Thyroid gland (tissue), 4 donors: ENCODE data around the gene PIP5K1C. TPM values are rescaled to one million over a fixed set of nuclear protein-coding genes. Genes with fewer than 3 reads are reported as not detected.

ENCODE experiments used
- DNase-seq, 2 donors: peaks; one replicate each; pipeline ENCODE4 v3.0.0-alpha.2; 2019
- H3K27ac ChIP-seq, 3 donors: fragments of 200-600 bp; sonication (generic); 1 replicate in 2 of 3; 2 replicates in 1 of 3; pipeline ENCODE4 v1.5.1; 2016 to 2019; ENCODE audit warnings: mild to moderate bottlenecking in 1 of 3, moderate library complexity in 1 of 3
- H3K27me3 ChIP-seq: fragments of 200-600 bp; sonication (generic); one replicate; pipeline ENCODE4 v1.5.1; 2019
- H3K36me3 ChIP-seq, 2 donors: fragments of 200-600 bp; sonication (generic); one replicate each; pipeline ENCODE4 v1.5.1; 2016 to 2019
- H3K4me1 ChIP-seq, 2 donors: fragments of 200-600 bp; sonication (generic); one replicate each; pipeline ENCODE4 v1.5.1; 2017 to 2019
- H3K4me3 ChIP-seq, 3 donors: fragments of 200-600 bp; sonication (generic); replicated peaks in 1 of 3; 1 replicate in 2 of 3; 2 replicates in 1 of 3; pipeline ENCODE4 v1.5.1; 2016; ENCODE audit warnings: mild to moderate bottlenecking in 1 of 3
- H3K9me3 ChIP-seq: fragments of 200-600 bp; sonication (generic); one replicate; pipeline ENCODE4 v1.5.1; 2017
- CTCF ChIP-seq, 6 experiments: fragments of 200-600 bp in 3 of 6; fragments of 450-650 bp in 3 of 6; sonication (generic) in 3 of 6; IDR thresholded peaks; one replicate each; pipeline ENCODE4 v1.5.1; 2016 to 2019; ENCODE audit warnings: antibody characterized with exemption in 6 of 6, mild to moderate bottlenecking in 2 of 6, inconsistent platforms in 1 of 6, moderate library complexity in 1 of 6
- POLR2A ChIP-seq, 2 donors: fragments of 450-650 bp; IDR thresholded peaks; one replicate each; pipeline ENCODE4 v1.6.1; 2017; ENCODE audit warnings: antibody characterized with exemption in 2 of 2, mild to moderate bottlenecking in 2 of 2, moderate library complexity in 1 of 2
- WGBS, 2 donors: methylation state at CpG; one replicate each; pipeline ENCODE4 v1.1.5; 2017; 5-methylcytosine and 5-hydroxymethylcytosine counted together
- intact Hi-C: fragments of 100-400 bp; cut with DNase I; formaldehyde crosslinking; loops from one replicate; pipeline ENCODE4 v1.15.1; 2023
- total RNA-seq, 4 donors: library from RNA; depleted of rRNA; stranded (reverse); fragments of >200 nt; gene quantifications; one replicate each; pipeline ENCODE4 v1.2.3, GENCODE V29; 2016

PIP5K1C gene
- total RNA-seq, 4 donors from 2014 or later = 23.2 to 42.4 (median 35.0) TPM

GRCh38 chr19:3617463-3617862, 82.8 kb downstream of the PIP5K1C start:
- Histone ChIP-seq H3K4me3 (no peak overlapping the region), H3K9me3 (no peaks in the 10 kb centered on the region), H3K27me3 (no peaks in the 10 kb centered on the region), H3K4me1 (no peaks in the 10 kb centered on the region), H3K36me3 (peaks cover 6 to 15% of the 10 kb centered on the region in 2 donors), H3K27ac (peak overlapping the region in 1 of 3 donors; percentile 36)
- no peak for DNase-seq
- 71 to 75% methylated on average over 15 to 16 of the region's 19 CpGs for WGBS, 2 donors
- intact Hi-C loops = no loop called here
- no peak for TF ChIP-seq CTCF (IDR thresholded peaks at IDR 0.05)
- TF ChIP-seq POLR2A (IDR thresholded peaks at IDR 0.05) = no peak

- Histone ChIP-seq H3K36me3 (peaks cover 18 to 20% of the 10 kb centered on the region in 2 donors), H3K4me1 (no peaks in the 10 kb centered on the region), H3K9me3 (no peaks in the 10 kb centered on the region), H3K27ac (no peak overlapping the region), H3K4me3 (no peak overlapping the region), H3K27me3 (no peaks in the 10 kb centered on the region)
- WGBS, 2 donors = 93% methylated on average over 21 to 22 of the region's 26 CpGs
- no peak for DNase-seq
- no peak for TF ChIP-seq POLR2A (IDR thresholded peaks at IDR 0.05)
- intact Hi-C loops = no loop called here
Measured at GRCh38 chr19:3615524-3616135, 84.6 kb downstream of the PIP5K1C start.

DNA sequence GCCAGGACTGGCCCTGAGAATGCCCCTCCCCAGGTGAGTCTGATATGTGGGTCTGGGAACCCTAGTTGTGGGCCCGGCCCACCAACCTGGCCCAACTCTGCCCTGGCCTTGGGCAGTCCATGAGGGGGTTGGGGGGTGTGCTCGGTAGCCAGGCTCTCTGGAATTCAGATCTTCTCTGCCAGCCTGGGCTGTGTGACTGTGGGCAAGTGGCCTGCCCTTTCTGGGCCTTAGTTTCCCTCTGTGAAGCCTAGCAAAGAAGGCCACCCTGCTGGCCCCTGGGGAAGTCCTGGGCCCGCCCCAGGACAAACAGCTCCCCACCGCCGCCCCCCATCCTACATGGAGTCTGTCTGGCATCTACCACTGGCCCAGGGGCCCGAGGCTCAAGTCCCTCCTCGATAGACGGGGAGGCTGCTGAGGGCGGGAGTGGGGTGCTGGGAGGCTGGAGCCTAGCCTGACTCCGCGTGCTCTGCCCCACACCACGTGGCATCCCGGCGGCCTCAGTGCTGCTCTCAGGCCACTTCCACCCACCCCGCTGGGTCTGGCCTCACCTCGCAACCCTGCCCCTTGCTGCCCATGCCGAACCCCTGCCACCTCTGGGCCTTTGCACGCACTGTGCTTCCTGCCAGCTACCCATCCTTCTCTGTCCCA, 85.3 kb downstream of the PIP5K1C start:
- peaks cover 18 to 20% of the 10 kb centered on the region in 2 donors for H3K36me3 ChIP-seq
- no peak overlapping the region for H3K4me3 ChIP-seq
- H3K27ac ChIP-seq = no peak overlapping the region
- no peaks in the 10 kb centered on the region for H3K9me3 ChIP-seq
- H3K27me3 ChIP-seq = no peaks in the 10 kb centered on the region
- TF ChIP-seq POLR2A (IDR thresholded peaks at IDR 0.05) (no peak), CTCF (IDR thresholded peaks at IDR 0.05) (no peak)
- no peak for DNase-seq
- intact Hi-C loops = no loop called here
- no peaks in the 10 kb centered on the region for H3K4me1 ChIP-seq
- 92 to 94% methylated on average over 7 to 11 of the region's 18 CpGs for WGBS, 2 donors

GRCh38 chr19:3613818-3614661, 86.2 kb downstream of the PIP5K1C start:
- Histone ChIP-seq H3K9me3 (no peaks in the 10 kb centered on the region), H3K4me1 (peaks cover 0 to 3% of the 10 kb centered on the region in 2 donors), H3K27me3 (no peaks in the 10 kb centered on the region), H3K27ac (no peak overlapping the region), H3K36me3 (peaks cover 18 to 20% of the 10 kb centered on the region in 2 donors), H3K4me3 (no peak overlapping the region)
- intact Hi-C loops = no loop called here
- 93 to 94% methylated on average over 22 to 30 of the region's 39 CpGs for WGBS, 2 donors
- DNase-seq = no peak
- TF ChIP-seq POLR2A (IDR thresholded peaks at IDR 0.05) (no peak), CTCF (IDR thresholded peaks at IDR 0.05) (no peak)

DNA sequence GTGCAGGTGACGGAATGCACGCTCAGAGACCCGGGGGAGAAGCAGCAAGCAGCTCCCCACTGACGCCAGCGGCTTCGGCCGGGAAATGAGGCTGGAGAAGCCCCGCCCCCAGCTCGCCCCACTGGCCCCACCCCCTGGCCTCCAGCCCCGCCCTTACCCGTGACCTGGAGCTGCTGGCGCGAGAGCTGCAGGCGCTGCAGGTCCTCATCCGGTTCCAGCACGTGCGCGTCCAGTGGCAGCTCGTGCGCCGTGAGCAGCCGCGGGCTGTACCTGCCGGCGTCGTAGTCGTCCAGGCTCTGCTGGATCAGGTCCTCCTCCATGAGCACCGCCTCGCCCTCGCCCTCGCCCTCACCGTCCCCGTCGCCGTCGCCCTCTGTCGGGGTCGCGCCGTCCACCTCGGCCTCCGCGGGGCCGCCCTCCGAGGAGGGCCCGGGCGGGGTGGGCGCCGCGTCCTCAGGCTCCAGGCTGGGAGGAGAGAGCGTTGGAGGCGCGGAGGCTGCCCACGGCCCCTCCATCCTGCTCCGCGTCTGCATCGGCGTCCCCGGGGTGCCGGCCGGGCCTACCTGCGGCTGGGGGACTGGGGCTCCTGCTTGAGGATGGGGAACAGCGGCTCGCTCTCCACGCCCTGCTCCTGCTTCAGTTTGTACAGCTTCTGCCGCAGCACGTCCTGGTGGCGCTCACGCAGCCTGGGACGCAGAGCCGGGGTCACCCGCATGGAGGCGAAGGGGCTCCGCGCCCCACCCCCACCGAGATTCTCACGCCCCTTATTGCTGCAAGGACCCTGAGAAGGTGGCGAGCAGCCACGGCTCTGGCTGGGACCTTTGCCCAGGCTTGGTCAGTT, 87.1 kb downstream of the PIP5K1C start:
- Histone ChIP-seq H3K9me3 (no peaks in the 10 kb centered on the region), H3K27me3 (no peaks in the 10 kb centered on the region), H3K36me3 (peaks cover 18 to 20% of the 10 kb centered on the region in 2 donors), H3K4me1 (peaks cover 0 to 11% of the 10 kb centered on the region in 2 donors), H3K27ac (no peak overlapping the region), H3K4me3 (no peak overlapping the region)
- intact Hi-C loops = no loop called here
- no peak for DNase-seq
- no peak for TF ChIP-seq CTCF (IDR thresholded peaks at IDR 0.05)
- TF ChIP-seq POLR2A (IDR thresholded peaks at IDR 0.05) = no peak
- 89 to 91% methylated on average over 17 to 71 of the region's 79 CpGs for WGBS, 2 donors
